ENCODE measurements around the gene RABEPK.
"Not testable (repeated sequence)": the region's sequence is repeated elsewhere in the genome, so short reads cannot be mapped to it uniquely, and the experiment has no call there.

The RABEPK gene

GRCh38 chr9:125255781-125256391 is 55.5 kb downstream of the RABEPK start:
- DNase-seq, result peak in 1 of 2 experiments; percentile 25

- DNase-seq, result no peak
These were observed 57.9 kb downstream of the RABEPK start for GRCh38 chr9:125258160-125258785.

GRCh38 chr9:125258832-125259534 is 58.6 kb downstream of the RABEPK start:
- no peak for DNase-seq

- no peak for DNase-seq
These were observed 60.2 kb downstream of the RABEPK start for GRCh38 chr9:125260561-125260960.

- peak; percentile 80 to 93 for DNase-seq
These were observed 61.4 kb downstream of the RABEPK start, which contains the start of gene GAPVD1 for GRCh38 chr9:125261501-125262293. GAPVD1 (plus strand) TSS chr9:125261826; CDS start chr9:125298922, 37,096 bp downstream.

- DNase-seq, result peak in 1 of 2 experiments; percentile 37
These were observed 62.1 kb downstream of the RABEPK start for GRCh38 chr9:125262294-125262991.

- not testable (repeated sequence) for DNase-seq
These were observed 63.7 kb downstream of the RABEPK start for GRCh38 chr9:125264068-125264467.

- DNase-seq, result no peak
These were observed 68.2 kb downstream of the RABEPK start for GRCh38 chr9:125268394-125269013.

GRCh38 chr9:125269014-125269397 is 68.7 kb downstream of the RABEPK start:
- no peak for DNase-seq

GRCh38 chr9:125271081-125271480 is 70.7 kb downstream of the RABEPK start:
- no peak for DNase-seq

GRCh38 chr9:125272697-125273096 is 72.4 kb downstream of the RABEPK start:
- no peak for DNase-seq

GRCh38 chr9:125276771-125277170 is 76.4 kb downstream of the RABEPK start:
- no peak for DNase-seq

GRCh38 chr9:125277411-125277810 is 77.1 kb downstream of the RABEPK start:
- no peak for DNase-seq

GRCh38 chr9:125280945-125281344 is 80.6 kb downstream of the RABEPK start:
- no peak for DNase-seq

All from SW 1271 (cell line).